Activated naive CD8-positive, alpha-beta T cell treated with anti-CD3 and anti-CD28 coated beads, Interleukin-2, amount 10 ng/mL, durations not matched to agents 7 days and 5 days (primary cell): Measurements from ENCODE around the gene CCDC17. TPM values are rescaled to one million over a fixed set of nuclear protein-coding genes. Genes with fewer than 3 reads are reported as not detected.
"Not testable (repeated sequence)": the region's sequence is repeated elsewhere in the genome, so short reads cannot be mapped to it uniquely, and the experiment has no call there.

ENCODE experiments used
- ATAC-seq: fragments of 150-1000 bp; cut with Tn5 transposase; one replicate; pipeline ENCODE4 v1.10.0; 2021; ENCODE audit warnings: low read depth, moderate library complexity
- POLR2A ChIA-PET: fragments of 350-600 bp; sonication (Branson Sonifier 250); formaldehyde crosslinking; loops from one replicate; lab custom pipeline; 2021; ENCODE audit warnings: antibody characterized with exemption; lab: Charles Lee
- DNase-seq: peaks from one replicate; pipeline ENCODE4 v3.0.0; 2021
- H3K27ac Mint-ChIP-seq: one replicate; pipeline ENCODE4 v1.8.0; 2022; ENCODE audit warnings: mild to moderate bottlenecking, mixed read lengths
- H3K27me3 Mint-ChIP-seq: one replicate; pipeline ENCODE4 v1.8.0; 2022; ENCODE audit warnings: mild to moderate bottlenecking, moderate library complexity, mixed read lengths
- H3K36me3 Mint-ChIP-seq: one replicate; pipeline ENCODE4 v1.8.0; 2021; ENCODE audit warnings: mild to moderate bottlenecking, mixed read lengths
- H3K4me1 Mint-ChIP-seq: one replicate; pipeline ENCODE4 v1.8.0; 2021; ENCODE audit warnings: mixed read lengths
- H3K4me3 Mint-ChIP-seq: one replicate; pipeline ENCODE4 v1.8.0; 2022; ENCODE audit warnings: mild to moderate bottlenecking, moderate library complexity, mixed read lengths
- H3K9me3 Mint-ChIP-seq: one replicate; pipeline ENCODE4 v1.8.0; 2021; ENCODE audit warnings: mixed read lengths
- total RNA-seq, 2 experiments: library from RNA; stranded (reverse); gene quantifications; one replicate each; pipeline ENCODE4 v1.2.3, GENCODE V29; 2021

The CCDC17 gene
- total RNA-seq, 2 experiments from 2014 or later = 4.4 TPM

GRCh38 chr1:45615885-45616284, 8.0 kb downstream of the CCDC17 start:
- Mint-ChIP-seq H3K4me1 (no peaks in the 10 kb centered on the region), H3K4me3 (no peak overlapping the region), H3K36me3 (peaks cover 39% of the 10 kb centered on the region), H3K9me3 (no peaks in the 10 kb centered on the region), H3K27me3 (no peaks in the 10 kb centered on the region), H3K27ac (no peak overlapping the region)
- POLR2A ChIA-PET = no interaction called here
- no peak for ATAC-seq
- DNase-seq = no peak

GRCh38 chr1:45612941-45613579, 10.8 kb downstream of the CCDC17 start:
- no peak for DNase-seq
- H3K4me3 Mint-ChIP-seq = no peak overlapping the region
- POLR2A ChIA-PET = no interaction called here
- ATAC-seq = no peak
- H3K27ac Mint-ChIP-seq = no peak overlapping the region
- H3K27me3 Mint-ChIP-seq = no peaks in the 10 kb centered on the region
- H3K9me3 Mint-ChIP-seq = no peaks in the 10 kb centered on the region
- H3K4me1 Mint-ChIP-seq = peaks cover 2% of the 10 kb centered on the region
- peaks cover 48% of the 10 kb centered on the region for H3K36me3 Mint-ChIP-seq

- Mint-ChIP-seq H3K27ac (no peak overlapping the region), H3K36me3 (peaks cover 44% of the 10 kb centered on the region)
These were observed 13.1 kb downstream of the CCDC17 start for GRCh38 chr1:45610589-45611226.

GRCh38 chr1:45608175-45609156, 15.4 kb downstream of the CCDC17 start:
- H3K4me1 Mint-ChIP-seq = peaks cover 18% of the 10 kb centered on the region
- POLR2A ChIA-PET = interaction anchor here (0.5 kb wide), 1 partner anchor 713 kb away, joined by 3 read pairs; no protein-coding TSS in a partner anchor
- H3K9me3 Mint-ChIP-seq = no peaks in the 10 kb centered on the region
- peak overlapping the region; percentile 69 for H3K27ac Mint-ChIP-seq
- H3K27me3 Mint-ChIP-seq = no peaks in the 10 kb centered on the region
- no peak overlapping the region for H3K4me3 Mint-ChIP-seq
- ATAC-seq (no peak), DNase-seq (no peak)
- peaks cover 39% of the 10 kb centered on the region for H3K36me3 Mint-ChIP-seq

More at GRCh38 chr1:45610589-45611226, 13.1 kb downstream of the CCDC17 start:
- ATAC-seq (no peak), DNase-seq (no peak)
- no peaks in the 10 kb centered on the region for H3K27me3 Mint-ChIP-seq
- POLR2A ChIA-PET = no interaction called here
- H3K4me1 Mint-ChIP-seq = peaks cover 13% of the 10 kb centered on the region
- H3K4me3 Mint-ChIP-seq = no peak overlapping the region
- H3K9me3 Mint-ChIP-seq = no peaks in the 10 kb centered on the region

GRCh38 chr1:45607404-45608074, 16.3 kb downstream of the CCDC17 start:
- peaks cover 18% of the 10 kb centered on the region for H3K4me1 Mint-ChIP-seq
- H3K9me3 Mint-ChIP-seq = no peaks in the 10 kb centered on the region
- peak overlapping the region; percentile 69 for H3K27ac Mint-ChIP-seq
- peaks cover 36% of the 10 kb centered on the region for H3K36me3 Mint-ChIP-seq
- no peak for ATAC-seq
- no peak overlapping the region for H3K4me3 Mint-ChIP-seq
- H3K27me3 Mint-ChIP-seq = no peaks in the 10 kb centered on the region
- DNase-seq = no peak
- POLR2A ChIA-PET = interaction anchor here (0.5 kb wide), 1 partner anchor 714 kb away, joined by 3 read pairs; no protein-coding TSS in a partner anchor

GRCh38 chr1:45604239-45604638, 19.6 kb downstream of the CCDC17 start:
- Mint-ChIP-seq H3K4me1 (peaks cover 29% of the 10 kb centered on the region), H3K4me3 (no peak overlapping the region), H3K36me3 (peaks cover 26% of the 10 kb centered on the region), H3K27me3 (no peaks in the 10 kb centered on the region), H3K27ac (no peak overlapping the region), H3K9me3 (no peaks in the 10 kb centered on the region)
- DNase-seq = no peak
- ATAC-seq = no peak
- POLR2A ChIA-PET = no interaction called here

- ATAC-seq, H3K27ac Mint-ChIP-seq, H3K27me3 Mint-ChIP-seq, H3K9me3 Mint-ChIP-seq, DNase-seq, POLR2A ChIA-PET, H3K4me3 Mint-ChIP-seq: not testable (repeated sequence)
- Mint-ChIP-seq H3K4me1 (peaks cover 15% of the 10 kb centered on the region), H3K36me3 (peaks cover 27% of the 10 kb centered on the region)
These were observed 27.1 kb downstream of the CCDC17 start for GRCh38 chr1:45596765-45597164.

GRCh38 chr1:45594412-45594811, 29.4 kb downstream of the CCDC17 start:
- no peak for DNase-seq
- POLR2A ChIA-PET = interaction anchor here (0.7 kb wide), 1 partner anchor 73 kb away, joined by 3 read pairs; no protein-coding TSS in a partner anchor
- Mint-ChIP-seq H3K4me3 (no peak overlapping the region), H3K36me3 (peaks cover 29% of the 10 kb centered on the region), H3K9me3 (no peaks in the 10 kb centered on the region), H3K27ac (no peak overlapping the region), H3K4me1 (peaks cover 14% of the 10 kb centered on the region), H3K27me3 (no peaks in the 10 kb centered on the region)
- ATAC-seq = no peak

- Mint-ChIP-seq H3K4me3 (no peak overlapping the region), H3K4me1 (peaks cover 27% of the 10 kb centered on the region), H3K27me3 (no peaks in the 10 kb centered on the region), H3K27ac (no peak overlapping the region), H3K9me3 (no peaks in the 10 kb centered on the region), H3K36me3 (peaks cover 17% of the 10 kb centered on the region)
- DNase-seq = no peak
- ATAC-seq = no peak
- POLR2A ChIA-PET = interaction anchor here (0.5 to 0.8 kb wide), 3 partner anchors 8 to 662 kb away, joined by 3 to 4 read pairs (median 3); partner anchors contain the start of gene PRDX1
These were observed 34.0 kb downstream of the CCDC17 start for GRCh38 chr1:45589861-45590260.

GRCh38 chr1:45586769-45587168, 37.1 kb downstream of the CCDC17 start:
- Mint-ChIP-seq H3K36me3 (peaks cover 9% of the 10 kb centered on the region), H3K27ac (peak overlapping the region; percentile 78), H3K9me3 (no peaks in the 10 kb centered on the region), H3K4me1 (peaks cover 31% of the 10 kb centered on the region), H3K27me3 (no peaks in the 10 kb centered on the region), H3K4me3 (peak overlapping the region; percentile 93)
- DNase-seq (no peak), ATAC-seq (no peak)
- POLR2A ChIA-PET = interaction anchor here (0.6 kb wide), 1 partner anchor 77 kb away, joined by 3 read pairs; no protein-coding TSS in a partner anchor

GRCh38 chr1:45585496-45586075, 38.3 kb downstream of the CCDC17 start:
- peak overlapping the region; percentile 86 for H3K27ac Mint-ChIP-seq
- H3K4me3 Mint-ChIP-seq = peak overlapping the region; percentile 93
- H3K4me1 Mint-ChIP-seq = peaks cover 26% of the 10 kb centered on the region
- ATAC-seq (no peak), DNase-seq (no peak)
- POLR2A ChIA-PET = interaction anchor here (1.0 to 4.6 kb wide), 9 partner anchors 64 to 911 kb away, joined by 3 to 36 read pairs (median 5); partner anchors contain the start of genes ARMH1, CCDC163, GPBP1L1 and MMACHC
- H3K36me3 Mint-ChIP-seq = peaks cover 7% of the 10 kb centered on the region
- no peaks in the 10 kb centered on the region for H3K27me3 Mint-ChIP-seq
- H3K9me3 Mint-ChIP-seq = no peaks in the 10 kb centered on the region

- H3K4me3 Mint-ChIP-seq = peak overlapping the region; percentile 93
- peaks cover 7% of the 10 kb centered on the region for H3K36me3 Mint-ChIP-seq
- DNase-seq (no peak), ATAC-seq (no peak)
- H3K9me3 Mint-ChIP-seq = no peaks in the 10 kb centered on the region
- H3K27me3 Mint-ChIP-seq = no peaks in the 10 kb centered on the region
- POLR2A ChIA-PET = interaction anchor here (0.7 to 4.6 kb wide), 14 partner anchors 34 to 911 kb away, joined by 3 to 36 read pairs (median 4); partner anchors contain the start of genes AKR1A1, ARMH1, CCDC163 and GPBP1L1
- peak overlapping the region; percentile 86 for H3K27ac Mint-ChIP-seq
- H3K4me1 Mint-ChIP-seq = peaks cover 25% of the 10 kb centered on the region
These were observed 38.8 kb downstream of the CCDC17 start for GRCh38 chr1:45585110-45585426.
